Gastroesophageal sphincter (tissue), 4 donors: ENCODE results near the gene SLC44A1. TPM values are rescaled to one million over a fixed set of nuclear protein-coding genes. Genes with fewer than 3 reads are reported as not detected.

ENCODE experiments used
- ATAC-seq: fragments of 150-250 bp; one replicate; pipeline ENCODE4 v1.9.1; 2016; ENCODE audit warnings: mild to moderate bottlenecking, moderate library complexity
- H3K27ac ChIP-seq, 4 donors: fragments of 200-600 bp; sonication (generic) in 3 of 4; 1 replicate in 3 of 4; 2 replicates in 1 of 4; pipeline ENCODE4 v1.5.1; 2016 to 2019
- H3K27me3 ChIP-seq: fragments of 200-600 bp; sonication (generic); one replicate; pipeline ENCODE4 v1.5.1; 2019
- H3K36me3 ChIP-seq, 2 donors: fragments of 200-600 bp; sonication (generic); one replicate each; pipeline ENCODE4 v1.5.1; 2019; ENCODE audit warnings: control low read depth in 1 of 2
- H3K4me1 ChIP-seq, 3 donors: fragments of 200-600 bp; sonication (generic); 1 replicate in 2 of 3; 2 replicates in 1 of 3; pipeline ENCODE4 v1.5.1; 2016 to 2019; ENCODE audit warnings: control low read depth in 2 of 3
- H3K4me3 ChIP-seq, 2 donors: fragments of 200-600 bp; sonication (generic); one replicate each; pipeline ENCODE4 v1.5.1; 2019; ENCODE audit warnings: mild to moderate bottlenecking in 1 of 2, moderate library complexity in 1 of 2
- H3K9me3 ChIP-seq, 3 donors: fragments of 200-600 bp; sonication (generic); one replicate each; pipeline ENCODE4 v1.5.1; 2017 to 2019; ENCODE audit warnings: control low read depth in 2 of 3
- EP300 ChIP-seq: sonication (generic); formaldehyde crosslinking; IDR thresholded peaks from one replicate; pipeline ENCODE4 v1.6.1; 2017; ENCODE audit warnings: antibody characterized with exemption, mild to moderate bottlenecking
- POLR2A ChIP-seq, 2 donors: fragments of 450-650 bp; IDR thresholded peaks; one replicate each; pipeline ENCODE4 v1.6.1; 2017; ENCODE audit warnings: antibody characterized with exemption in 2 of 2, mild to moderate bottlenecking in 2 of 2, moderate library complexity in 1 of 2
- POLR2AphosphoS5 ChIP-seq: sonication (generic); formaldehyde crosslinking; IDR thresholded peaks from one replicate; pipeline ENCODE4 v1.6.1; 2017; ENCODE audit warnings: antibody characterized with exemption
- WGBS, 2 donors: methylation state at CpG; one replicate each; pipeline ENCODE4 v1.1.5; 2018; ENCODE audit warnings: low coverage in 1 of 2; 5-methylcytosine and 5-hydroxymethylcytosine counted together
- total RNA-seq, 4 donors: library from RNA; depleted of rRNA; stranded (reverse); fragments of >200 nt; gene quantifications; one replicate each; pipeline ENCODE4 v1.1.0, GENCODE V29; 2016
- TF ChIP-seq, protein P1 (sequence below), 4 experiments: fragments of 200-600 bp in 2 of 4; fragments of 450-650 bp in 2 of 4; sonication (generic) in 1 of 4; IDR thresholded peaks; one replicate each; pipeline ENCODE4 v1.5.1; 2017 to 2019; ENCODE audit warnings: antibody characterized with exemption in 4 of 4, mild to moderate bottlenecking in 2 of 4, moderate library complexity in 2 of 4

The SLC44A1 gene
- total RNA-seq, 4 donors from 2014 or later = 27.9 to 49.1 (median 30.6) TPM

DNA sequence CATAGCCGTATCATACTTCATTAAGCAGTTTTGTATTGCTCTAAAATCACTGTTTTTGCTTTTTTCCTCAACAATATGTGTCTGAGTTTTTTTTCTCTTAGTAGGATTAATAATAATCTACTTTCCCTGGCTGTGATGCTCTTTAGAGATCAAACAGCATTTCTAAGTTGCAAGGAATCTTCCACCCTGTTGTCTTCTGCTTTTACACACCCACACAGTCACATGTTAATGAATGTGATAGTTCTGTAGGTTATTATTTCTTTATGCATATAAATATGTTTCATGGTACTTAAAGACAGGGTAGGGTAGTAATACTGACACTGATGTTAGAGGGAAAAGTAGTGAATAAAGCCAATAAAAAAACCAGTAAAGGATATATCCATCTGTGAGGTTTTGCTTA is 29.3 kb downstream of the SLC44A1 start:
- H3K36me3 ChIP-seq = no peaks in the 10 kb centered on the region
- H3K27me3 ChIP-seq = no peaks in the 10 kb centered on the region
- ATAC-seq = no peak
- no peak overlapping the region for H3K4me3 ChIP-seq
- no peaks in the 10 kb centered on the region for H3K9me3 ChIP-seq
- no peak for TF ChIP-seq POLR2A (IDR thresholded peaks at IDR 0.05)
- TF ChIP-seq EP300 = no peak
- TF ChIP-seq POLR2AphosphoS5 = no peak
- TF ChIP-seq, protein P1, sequence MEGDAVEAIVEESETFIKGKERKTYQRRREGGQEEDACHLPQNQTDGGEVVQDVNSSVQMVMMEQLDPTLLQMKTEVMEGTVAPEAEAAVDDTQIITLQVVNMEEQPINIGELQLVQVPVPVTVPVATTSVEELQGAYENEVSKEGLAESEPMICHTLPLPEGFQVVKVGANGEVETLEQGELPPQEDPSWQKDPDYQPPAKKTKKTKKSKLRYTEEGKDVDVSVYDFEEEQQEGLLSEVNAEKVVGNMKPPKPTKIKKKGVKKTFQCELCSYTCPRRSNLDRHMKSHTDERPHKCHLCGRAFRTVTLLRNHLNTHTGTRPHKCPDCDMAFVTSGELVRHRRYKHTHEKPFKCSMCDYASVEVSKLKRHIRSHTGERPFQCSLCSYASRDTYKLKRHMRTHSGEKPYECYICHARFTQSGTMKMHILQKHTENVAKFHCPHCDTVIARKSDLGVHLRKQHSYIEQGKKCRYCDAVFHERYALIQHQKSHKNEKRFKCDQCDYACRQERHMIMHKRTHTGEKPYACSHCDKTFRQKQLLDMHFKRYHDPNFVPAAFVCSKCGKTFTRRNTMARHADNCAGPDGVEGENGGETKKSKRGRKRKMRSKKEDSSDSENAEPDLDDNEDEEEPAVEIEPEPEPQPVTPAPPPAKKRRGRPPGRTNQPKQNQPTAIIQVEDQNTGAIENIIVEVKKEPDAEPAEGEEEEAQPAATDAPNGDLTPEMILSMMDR (IDR thresholded peaks at IDR 0.05) = no peak
- no peak overlapping the region for H3K27ac ChIP-seq
- peaks cover 0 to 20% (median 0%) of the 10 kb centered on the region in 3 donors for H3K4me1 ChIP-seq
- 89 to 92% methylated on average over 1 of the region's 1 CpG for WGBS, 2 donors

DNA sequence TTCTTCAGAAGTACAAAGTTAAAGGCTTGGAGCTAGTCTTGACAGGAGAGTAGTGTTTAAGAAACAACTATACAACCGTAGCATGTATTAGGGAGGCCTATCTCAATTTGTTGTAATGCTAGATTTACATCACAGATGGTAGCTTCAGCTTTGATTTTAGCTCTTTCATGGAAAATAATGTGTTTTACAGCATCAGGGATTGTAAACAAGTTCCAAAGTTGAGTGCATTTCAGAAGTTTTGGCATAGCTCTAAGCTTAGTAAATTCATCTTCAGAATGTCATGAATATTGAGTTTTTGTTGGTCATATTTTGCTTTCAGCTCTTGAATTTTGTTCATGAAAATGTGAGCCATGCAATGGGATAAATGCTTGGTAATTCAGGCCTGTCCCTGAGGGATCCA is 30.7 kb downstream of the SLC44A1 start:
- no peaks in the 10 kb centered on the region for H3K9me3 ChIP-seq
- H3K4me1 ChIP-seq = peaks cover 0 to 20% (median 0%) of the 10 kb centered on the region in 3 donors
- H3K27ac ChIP-seq = no peak overlapping the region
- TF ChIP-seq, protein P1 (IDR thresholded peaks at IDR 0.05) = no peak
- TF ChIP-seq POLR2A (IDR thresholded peaks at IDR 0.05) = no peak
- WGBS, 2 donors = 60 to 92% methylated on average over 1 of the region's 1 CpG
- no peaks in the 10 kb centered on the region for H3K27me3 ChIP-seq
- no peaks in the 10 kb centered on the region for H3K36me3 ChIP-seq
- H3K4me3 ChIP-seq = no peak overlapping the region
- no peak for ATAC-seq

DNA sequence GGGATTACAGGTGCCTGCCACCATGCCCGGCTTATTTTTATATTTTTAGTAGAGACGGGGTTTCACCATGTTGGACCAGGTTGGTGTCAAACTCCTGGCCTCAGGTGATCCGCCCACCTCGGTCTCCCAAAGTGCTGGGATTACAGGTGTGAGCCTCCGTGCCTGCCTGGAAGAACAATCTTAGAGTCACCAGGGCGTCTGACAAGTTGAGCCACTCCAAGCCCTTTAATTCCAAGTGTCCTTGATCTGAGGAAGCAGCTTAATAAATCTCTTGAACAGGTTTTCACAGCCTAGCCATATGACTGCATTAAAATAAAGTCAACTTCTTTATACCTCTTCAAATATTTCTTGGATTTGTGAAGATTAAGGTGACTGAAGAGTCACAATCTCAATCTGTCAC is 31.5 kb downstream of the SLC44A1 start:
- no peak for TF ChIP-seq POLR2A (IDR thresholded peaks at IDR 0.05)
- no peak for ATAC-seq

DNA sequence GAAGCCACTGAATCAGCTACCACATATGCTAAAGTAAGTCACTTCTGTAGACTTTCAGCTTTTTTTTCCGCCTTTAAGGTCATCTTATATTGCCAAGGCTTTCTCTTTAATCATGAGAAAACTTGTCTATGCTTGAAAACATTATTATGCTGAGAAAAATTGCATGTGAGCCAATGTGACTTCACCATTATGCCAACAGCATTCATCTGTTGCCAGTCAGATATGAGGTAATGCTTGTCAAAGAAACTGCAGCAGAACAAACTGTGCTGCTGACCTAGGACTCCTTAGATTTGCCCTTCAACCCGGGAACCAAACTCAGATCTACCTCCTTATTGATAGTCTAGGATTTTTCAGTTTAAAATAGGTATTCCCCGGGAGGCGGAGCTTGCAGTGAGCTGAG is 34.3 kb downstream of the SLC44A1 start:
- no peak for ATAC-seq
- WGBS, 2 donors = 87 to 95% methylated on average over 3 to 4 of the region's 4 CpGs
- no peak overlapping the region for H3K4me3 ChIP-seq
- H3K36me3 ChIP-seq = no peaks in the 10 kb centered on the region
- H3K27ac ChIP-seq = no peak overlapping the region
- H3K27me3 ChIP-seq = no peaks in the 10 kb centered on the region
- no peaks in the 10 kb centered on the region for H3K9me3 ChIP-seq
- H3K4me1 ChIP-seq = peaks cover 0 to 4% (median 0%) of the 10 kb centered on the region in 3 donors
- TF ChIP-seq EP300 (no peak), POLR2A (IDR thresholded peaks at IDR 0.05) (no peak), POLR2AphosphoS5 (no peak)
- TF ChIP-seq, protein P1 (IDR thresholded peaks at IDR 0.05) = no peak

More for the DNA sequence above, 31.5 kb downstream of the SLC44A1 start:
- Histone ChIP-seq H3K9me3 (no peaks in the 10 kb centered on the region), H3K4me3 (no peak overlapping the region), H3K36me3 (no peaks in the 10 kb centered on the region), H3K27me3 (no peaks in the 10 kb centered on the region), H3K27ac (no peak overlapping the region), H3K4me1 (peaks cover 0 to 13% (median 0%) of the 10 kb centered on the region in 3 donors)
- WGBS, 2 donors = no CpG with 5 or more reads among the region's 6 CpGs

DNA sequence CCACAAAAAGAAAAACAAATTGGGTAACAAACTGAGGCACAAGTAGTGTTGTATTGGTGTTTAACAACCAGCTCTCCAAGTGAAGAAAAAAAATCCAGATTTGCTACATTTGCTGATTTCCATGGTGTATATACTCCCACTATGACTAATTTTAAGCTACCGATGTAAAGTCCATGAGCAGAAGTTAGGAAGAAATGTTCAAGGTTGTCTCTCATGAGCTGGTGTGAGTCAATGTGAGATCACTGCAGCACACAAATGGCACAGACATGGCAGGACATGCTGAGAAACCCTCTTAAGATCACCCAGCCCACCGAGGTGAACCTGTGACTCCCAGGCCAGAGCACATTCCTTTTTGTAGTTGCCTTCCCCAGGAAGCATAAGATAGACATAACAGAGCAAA is 36.2 kb downstream of the SLC44A1 start:
- no peak overlapping the region for H3K4me3 ChIP-seq
- WGBS, 2 donors = 91% methylated on average over 2 of the region's 2 CpGs; no CpG with 5 or more reads in 1 of the 2 donors
- no peak overlapping the region for H3K27ac ChIP-seq
- no peaks in the 10 kb centered on the region for H3K36me3 ChIP-seq
- H3K9me3 ChIP-seq = no peaks in the 10 kb centered on the region
- no peak for ATAC-seq
- H3K27me3 ChIP-seq = no peaks in the 10 kb centered on the region
- peaks cover 0 to 4% (median 0%) of the 10 kb centered on the region in 3 donors for H3K4me1 ChIP-seq
- TF ChIP-seq, protein P1 (IDR thresholded peaks at IDR 0.05) = no peak
